Right atrium auricular region (tissue), 2 donors: ENCODE results near the gene SHH. TPM values are rescaled to one million over a fixed set of nuclear protein-coding genes. Genes with fewer than 3 reads are reported as not detected.

Experiments used
- DNase-seq: peaks from one replicate; pipeline ENCODE4 v3.0.0-alpha.2; 2019; ENCODE audit warnings: low spot score
- H3K27ac ChIP-seq, 2 donors: fragments of 200-600 bp; sonication (generic); 1 replicate in 1 of 2; 2 replicates in 1 of 2; pipeline ENCODE4 v1.5.1; 2016 to 2019
- H3K27me3 ChIP-seq, 2 donors: fragments of 200-600 bp; sonication (generic); one replicate each; pipeline versions ENCODE4 v1.5.1 to v1.6.0; 2017 to 2019
- H3K36me3 ChIP-seq: fragments of 200-600 bp; sonication (generic); one replicate; pipeline ENCODE4 v1.5.1; 2016
- H3K4me1 ChIP-seq, 2 donors: fragments of 200-600 bp; sonication (generic); one replicate each; pipeline versions ENCODE4 v1.5.1 to v1.6.0; 2017 to 2019
- H3K4me3 ChIP-seq, 2 donors: fragments of 200-600 bp; sonication (generic); 1 replicate in 1 of 2; 2 replicates in 1 of 2; pipeline ENCODE4 v1.5.1; 2017 to 2019; ENCODE audit warnings: mild to moderate bottlenecking in 1 of 2, moderate library complexity in 1 of 2
- H3K9me3 ChIP-seq, 2 donors: fragments of 200-600 bp; sonication (generic); one replicate each; pipeline ENCODE4 v1.5.1; 2019
- CTCF ChIP-seq, 2 donors: fragments of 200-600 bp; sonication (generic); IDR thresholded peaks; one replicate each; pipeline ENCODE4 v1.5.1; 2019; ENCODE audit warnings: antibody characterized with exemption in 2 of 2
- total RNA-seq, 2 donors: library from RNA; depleted of rRNA; stranded (reverse); fragments of >200 nt; gene quantifications; one replicate each; pipeline ENCODE4 v1.1.0, GENCODE V29; 2016

Gene SHH
- total RNA-seq, 2 donors from 2014 or later = not detected

- no peaks in the 10 kb centered on the region for H3K4me1 ChIP-seq
- peaks cover 43% of the 10 kb centered on the region for H3K36me3 ChIP-seq
- DNase-seq = peak; percentile 59
- no peak for TF ChIP-seq CTCF (IDR thresholded peaks at IDR 0.05)
- no peak overlapping the region for H3K27ac ChIP-seq
- H3K4me3 ChIP-seq = no peak overlapping the region
- H3K27me3 ChIP-seq = no peaks in the 10 kb centered on the region
- H3K9me3 ChIP-seq = no peaks in the 10 kb centered on the region
These were observed 37.3 kb downstream of the SHH start for GRCh38 chr7:155774947-155775346.

GRCh38 chr7:155773531-155773930 lies 38.7 kb downstream of the SHH start:
- H3K9me3 ChIP-seq = no peaks in the 10 kb centered on the region
- H3K27ac ChIP-seq = no peak overlapping the region
- H3K4me1 ChIP-seq = no peaks in the 10 kb centered on the region
- no peak for DNase-seq
- H3K36me3 ChIP-seq = peaks cover 53% of the 10 kb centered on the region
- H3K27me3 ChIP-seq = no peaks in the 10 kb centered on the region
- H3K4me3 ChIP-seq = no peak overlapping the region
- TF ChIP-seq CTCF (IDR thresholded peaks at IDR 0.05) = no peak

GRCh38 chr7:155770241-155770640 lies 42.0 kb downstream of the SHH start:
- Histone ChIP-seq H3K4me3 (no peak overlapping the region), H3K36me3 (peaks cover 69% of the 10 kb centered on the region), H3K4me1 (no peaks in the 10 kb centered on the region), H3K27me3 (no peaks in the 10 kb centered on the region), H3K9me3 (no peaks in the 10 kb centered on the region), H3K27ac (no peak overlapping the region)
- no peak for DNase-seq
- no peak for TF ChIP-seq CTCF (IDR thresholded peaks at IDR 0.05)

GRCh38 chr7:155769701-155770100 lies 42.6 kb downstream of the SHH start:
- no peaks in the 10 kb centered on the region for H3K27me3 ChIP-seq
- no peak for TF ChIP-seq CTCF (IDR thresholded peaks at IDR 0.05)
- H3K27ac ChIP-seq = no peak overlapping the region
- DNase-seq = no peak
- no peaks in the 10 kb centered on the region for H3K9me3 ChIP-seq
- H3K4me3 ChIP-seq = no peak overlapping the region
- H3K4me1 ChIP-seq = peaks cover 0 to under 1% of the 10 kb centered on the region in 2 donors
- peaks cover 67% of the 10 kb centered on the region for H3K36me3 ChIP-seq

GRCh38 chr7:155766966-155767916 lies 45.0 kb downstream of the SHH start:
- TF ChIP-seq CTCF (IDR thresholded peaks at IDR 0.05) = no peak
- Histone ChIP-seq H3K27me3 (no peaks in the 10 kb centered on the region), H3K27ac (no peak overlapping the region), H3K4me1 (peaks cover 0 to 26% of the 10 kb centered on the region in 2 donors), H3K9me3 (no peaks in the 10 kb centered on the region), H3K36me3 (peaks cover 70% of the 10 kb centered on the region), H3K4me3 (no peak overlapping the region)
- no peak for DNase-seq
